HG02571 (cell line): Measurements from ENCODE around the gene PRM1.
A peak's percentile ranks its signal among the peaks of the same experiment; 100 is the strongest.

Experiments used
- ATAC-seq: cut with Tn5 transposase; IDR thresholded peaks from one replicate; pipeline ENCODE4 v1.9.1; 2021; ENCODE audit warnings: mild to moderate bottlenecking, moderate library complexity; ENCODE audit not compliant: unreplicated experiment

Gene PRM1

DNA sequence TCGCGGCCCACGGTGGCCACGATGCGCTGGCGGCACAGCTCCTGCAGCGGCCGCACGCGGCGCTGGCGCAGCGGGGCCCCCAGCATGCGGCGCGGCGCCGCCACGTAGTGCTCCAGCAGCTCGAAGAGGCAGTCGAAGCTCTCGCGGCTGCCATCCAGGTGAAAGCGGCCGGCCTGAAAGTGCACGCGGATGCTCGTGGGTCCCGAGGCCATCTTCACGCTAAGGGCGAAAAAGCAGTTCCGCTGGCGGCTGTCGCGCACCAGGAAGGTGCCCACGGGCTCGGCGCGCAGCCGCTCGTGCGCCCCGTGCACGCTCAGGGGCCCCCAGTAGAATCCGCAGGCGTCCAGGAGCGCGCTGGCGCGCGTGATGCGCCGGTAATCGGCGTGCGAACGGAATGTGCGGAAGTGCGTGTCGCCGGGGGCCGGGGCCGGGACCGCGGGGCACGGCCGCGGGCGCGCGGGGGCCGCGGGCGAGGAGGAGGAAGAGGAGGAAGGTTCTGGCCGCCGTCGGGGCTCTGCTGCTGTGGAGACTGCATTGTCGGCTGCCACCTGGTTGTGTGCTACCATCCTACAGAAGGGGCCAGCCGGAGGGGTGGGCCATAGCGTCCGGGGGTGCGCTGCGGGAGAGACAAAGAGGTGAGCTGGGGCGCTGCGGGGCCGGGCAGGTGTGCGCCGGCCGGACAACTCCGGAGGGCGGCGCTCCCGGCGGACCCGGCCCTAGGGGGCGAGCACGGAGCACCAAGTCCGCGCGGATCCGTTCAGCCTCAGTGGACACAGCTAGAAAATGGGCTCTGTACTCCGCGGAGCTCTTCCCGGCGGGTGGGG is 26.0 kb downstream of the PRM1 start:
- ATAC-seq = peak; percentile 0

DNA sequence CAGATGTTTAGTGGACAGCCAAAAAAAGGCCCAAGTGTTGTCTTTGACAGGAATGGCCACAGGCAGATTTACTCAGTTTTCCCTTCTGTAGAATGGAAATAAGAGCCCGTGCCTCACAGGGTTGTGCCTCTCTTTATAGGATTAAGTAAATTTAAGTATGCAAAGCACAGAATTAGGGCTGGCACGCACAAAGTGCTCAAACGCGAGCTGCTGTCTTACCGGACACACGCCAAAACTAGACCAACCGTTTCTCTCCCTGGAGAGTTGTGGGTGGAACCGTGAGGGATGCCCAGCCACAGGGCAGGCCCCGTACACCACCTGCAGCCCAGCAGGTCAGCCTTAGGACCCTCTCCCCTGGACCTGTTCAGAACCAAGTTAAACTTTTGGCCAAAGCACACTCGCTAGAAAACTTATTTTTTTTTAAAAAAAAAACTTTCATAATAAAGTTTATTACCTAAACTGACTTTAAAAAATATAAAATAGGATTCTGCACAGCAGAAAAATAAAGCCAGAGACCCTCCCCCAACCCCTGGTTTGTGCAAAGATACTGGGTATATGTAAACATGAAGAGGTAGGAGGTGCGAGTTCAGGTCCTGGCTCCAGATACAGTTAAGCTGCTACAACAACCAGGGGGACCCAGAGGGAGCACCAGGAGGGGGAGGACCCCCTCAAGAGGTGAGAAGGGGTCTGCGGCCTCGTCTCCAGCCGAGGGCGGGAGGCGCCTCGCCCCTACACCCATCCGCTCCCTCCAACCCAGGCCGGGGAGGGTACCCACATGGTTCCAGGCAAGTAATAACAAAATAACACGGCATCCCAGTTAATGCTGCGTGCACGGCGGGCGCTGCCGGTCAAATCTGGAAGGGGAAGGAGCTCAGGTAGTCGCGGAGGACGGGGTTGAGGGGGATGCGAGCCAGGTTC is 26.9 kb downstream of the PRM1 start:
- ATAC-seq = no peak

DNA sequence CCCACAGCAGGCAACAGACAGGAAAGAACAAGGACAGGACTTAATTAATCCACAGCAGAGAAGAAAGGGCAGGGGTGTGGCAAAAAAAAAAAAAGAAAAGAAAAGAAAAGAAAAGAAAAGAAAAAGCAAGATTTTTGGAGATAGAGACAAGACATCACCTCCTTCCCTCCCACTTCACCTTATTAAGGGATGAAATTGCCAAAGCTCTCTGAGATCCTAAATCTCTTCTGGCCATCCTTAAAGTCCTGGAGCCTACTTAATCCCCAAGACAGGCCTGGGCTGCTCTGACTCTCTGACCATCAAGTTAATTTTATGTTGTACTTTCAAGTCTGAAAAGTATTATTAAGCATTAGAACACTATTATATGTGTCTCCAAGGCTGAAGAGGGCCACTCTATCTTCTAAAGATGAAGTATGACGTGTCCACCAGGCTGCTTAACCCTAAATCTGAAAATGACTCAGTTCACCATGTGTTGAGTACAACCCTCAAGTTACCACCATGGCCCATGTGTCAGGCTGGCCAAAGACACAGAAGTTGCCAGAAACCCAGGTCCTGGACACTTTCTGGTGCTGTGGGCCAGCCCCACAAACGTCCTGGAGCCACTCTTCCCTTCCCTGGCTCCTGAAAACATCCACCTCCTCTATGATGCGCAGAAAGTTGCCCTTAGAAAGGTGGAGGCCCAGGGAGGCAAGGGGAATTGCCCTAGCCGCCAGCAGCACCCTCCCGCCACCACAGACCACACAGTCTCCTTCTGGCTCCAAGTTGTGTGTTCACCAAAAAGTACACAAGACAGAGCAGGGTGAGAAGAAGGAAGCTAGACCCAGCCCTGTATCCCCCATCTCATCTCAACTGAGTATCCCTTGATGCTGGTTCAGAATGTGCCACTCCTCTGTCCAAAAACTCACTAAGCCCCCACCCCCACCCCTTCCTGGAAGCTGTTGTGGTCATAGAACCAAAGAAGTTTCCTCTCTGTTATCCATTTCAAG is 27.8 kb downstream of the PRM1 start:
- ATAC-seq = no peak

DNA sequence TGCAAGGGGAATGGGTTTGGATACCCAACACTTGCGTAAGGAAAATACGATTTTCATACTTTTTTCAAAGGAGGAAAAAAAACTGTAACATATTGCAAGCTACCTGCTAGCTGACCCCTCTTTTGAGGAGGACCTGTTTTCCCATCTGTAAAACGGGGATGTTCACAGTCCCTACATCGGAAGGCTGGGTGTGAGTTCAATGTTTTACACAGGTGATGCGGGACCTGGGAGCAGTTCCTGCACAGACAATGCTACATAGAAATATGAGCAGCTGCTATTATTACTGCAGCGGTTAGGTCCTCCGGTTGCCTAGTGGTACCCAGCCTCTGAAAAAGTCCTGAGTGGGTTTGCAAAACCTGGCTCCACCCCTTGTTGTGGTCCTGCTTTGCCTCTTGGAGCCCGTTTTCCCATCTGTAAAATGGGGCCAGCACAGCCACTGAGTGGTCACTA is 28.6 kb downstream of the PRM1 start:
- ATAC-seq = no peak

DNA sequence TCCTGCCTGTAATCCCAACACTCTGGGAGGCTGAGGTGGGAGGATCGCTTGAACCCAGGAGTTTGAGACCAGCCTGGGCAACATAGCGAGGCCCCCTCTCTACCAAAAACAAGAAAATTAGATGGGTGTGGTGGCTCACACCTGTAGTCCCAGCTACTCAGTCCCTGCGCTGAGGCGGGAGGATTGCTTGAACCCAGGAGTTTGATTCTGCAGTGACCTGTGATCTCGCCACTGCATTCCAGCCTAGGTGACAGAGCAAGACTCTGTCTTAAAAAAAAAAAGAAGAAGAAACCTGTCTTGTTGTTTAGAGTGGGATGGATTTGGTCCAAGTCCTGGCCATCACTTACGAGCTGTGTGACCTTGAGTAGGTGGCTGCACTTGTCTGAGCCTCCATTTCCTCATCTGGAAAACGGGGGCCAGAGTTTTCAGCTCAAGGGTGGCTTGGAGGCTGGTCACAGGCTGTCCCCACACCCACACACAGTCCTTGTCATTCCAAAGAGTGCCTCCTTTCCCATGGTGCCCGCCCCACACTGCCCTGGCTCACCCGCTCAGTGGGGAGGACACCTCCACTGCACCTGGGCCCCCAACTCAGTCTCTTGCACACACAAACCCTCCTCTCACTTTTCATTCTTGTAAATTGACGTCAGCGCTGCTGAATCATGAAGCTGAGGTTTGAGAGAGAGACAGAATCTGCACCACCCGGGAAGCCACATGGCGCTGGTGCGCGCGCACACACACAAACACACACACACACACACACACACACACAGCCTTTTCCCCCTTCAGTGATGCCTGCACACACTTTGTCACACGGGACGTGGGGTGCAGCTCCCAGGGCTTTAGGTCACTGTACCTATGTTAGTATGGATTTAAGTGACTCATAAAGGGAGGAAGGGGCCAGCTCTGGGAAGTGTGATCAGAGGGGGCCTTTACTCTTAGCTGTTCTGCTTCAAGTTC is 29.3 kb downstream of the PRM1 start:
- ATAC-seq = no peak

DNA sequence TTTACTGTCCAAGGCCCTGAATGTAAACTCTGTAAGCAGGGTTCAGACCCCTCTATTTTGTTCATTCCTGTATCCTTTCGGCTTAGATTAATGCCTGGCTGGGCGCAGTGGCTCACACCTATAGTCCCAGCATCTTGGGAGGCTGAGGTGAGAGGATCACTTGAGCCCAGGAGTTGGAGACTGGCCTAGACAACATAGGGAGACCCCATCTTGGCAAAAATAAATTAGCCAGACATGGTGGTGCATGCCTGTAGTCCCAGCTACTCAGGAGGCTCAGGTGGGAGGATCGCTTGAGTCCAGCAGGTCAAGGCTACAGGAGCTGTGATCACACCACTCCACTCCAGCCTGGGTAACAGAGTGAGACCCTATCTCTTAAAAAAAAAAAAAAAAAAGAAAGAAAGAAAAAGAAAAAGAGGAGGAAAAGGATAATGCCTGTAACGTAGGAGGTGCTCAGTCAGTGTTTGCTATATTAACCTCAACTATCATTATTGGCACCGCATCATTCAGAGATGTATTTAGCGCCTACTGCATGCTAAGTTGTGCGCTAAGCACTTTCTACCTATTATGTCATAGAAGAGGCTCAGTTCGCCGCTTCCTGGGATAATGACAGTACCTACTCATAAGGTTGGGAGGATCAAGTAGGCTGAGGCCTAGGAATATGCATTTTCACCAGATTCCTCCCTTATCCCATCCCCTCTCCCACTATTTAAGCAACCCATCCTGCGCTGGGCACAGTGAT is 30.2 kb downstream of the PRM1 start:
- no peak for ATAC-seq

DNA sequence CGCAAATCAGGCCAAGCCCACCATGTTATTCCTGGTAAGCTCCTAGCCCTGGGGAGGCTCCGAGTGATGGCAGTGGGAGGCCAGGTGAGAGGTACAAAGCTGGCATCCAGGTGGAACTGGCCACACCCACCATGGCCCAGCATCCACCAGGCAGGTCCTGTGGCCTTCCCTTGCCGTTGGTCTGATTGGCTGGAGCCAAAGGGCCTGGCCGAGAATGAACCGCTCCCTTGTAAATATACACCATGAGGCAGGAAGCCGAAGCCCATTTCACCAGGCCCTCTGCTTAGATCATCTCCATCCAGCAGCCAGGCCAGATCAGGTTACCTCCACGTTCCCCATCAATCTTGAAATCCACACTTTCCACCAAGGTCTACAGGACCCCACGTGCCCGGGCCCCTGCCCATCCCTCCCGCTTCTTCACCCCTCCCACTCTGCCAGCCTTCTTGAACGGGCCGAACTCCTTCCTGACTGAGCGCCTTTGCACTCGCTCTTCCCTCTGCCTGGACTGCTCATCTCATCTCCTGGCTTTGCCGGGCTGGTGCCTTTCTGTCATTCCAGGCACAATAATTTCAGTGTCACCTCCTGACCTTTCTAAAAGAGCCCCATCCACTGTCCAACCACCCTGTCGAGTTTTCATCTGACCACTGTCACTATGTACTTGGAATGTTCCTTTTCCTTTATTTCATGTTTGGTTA is 30.9 kb downstream of the PRM1 start:
- ATAC-seq = no peak

DNA sequence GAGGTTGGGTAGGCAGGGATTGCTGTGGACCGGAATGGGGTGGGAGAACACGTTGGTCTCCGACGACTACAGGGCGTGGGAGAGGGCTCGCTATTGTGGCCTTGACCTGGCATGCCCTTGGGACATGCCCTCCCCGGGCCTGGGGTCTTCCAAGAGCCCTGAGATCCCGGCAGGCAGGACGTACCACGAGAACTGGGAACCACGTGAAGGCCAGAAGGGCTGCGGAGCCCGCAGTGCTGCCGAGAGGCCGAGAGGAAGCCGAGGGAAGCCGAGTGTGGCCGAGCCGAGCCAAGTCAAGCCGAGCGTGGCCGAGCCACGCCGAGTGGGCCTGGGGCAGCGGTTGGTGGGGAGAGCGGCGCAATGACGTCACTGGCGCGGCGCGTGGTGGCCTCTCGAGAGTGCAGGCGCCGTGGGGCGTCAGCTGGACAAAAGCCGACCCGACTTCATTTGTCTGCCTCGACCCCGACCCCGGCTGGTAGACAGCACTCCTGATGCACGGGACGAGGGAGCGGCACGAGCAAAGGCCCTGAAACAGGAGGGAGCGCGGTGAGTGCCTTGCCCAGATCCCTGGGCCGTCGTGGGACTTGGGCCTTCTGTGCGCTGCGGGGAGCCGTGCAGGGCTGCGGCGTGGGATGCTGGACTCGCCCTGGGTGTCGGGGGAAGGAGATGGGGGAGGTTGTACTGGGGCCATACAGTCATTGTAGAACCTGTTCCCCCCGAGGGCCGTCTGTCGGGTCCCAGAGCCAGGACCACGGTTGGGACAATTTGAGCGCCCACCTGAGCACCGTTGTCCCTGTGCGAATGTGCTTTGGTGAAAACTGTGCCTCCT is 31.7 kb downstream of the PRM1 start:
- no peak for ATAC-seq

DNA sequence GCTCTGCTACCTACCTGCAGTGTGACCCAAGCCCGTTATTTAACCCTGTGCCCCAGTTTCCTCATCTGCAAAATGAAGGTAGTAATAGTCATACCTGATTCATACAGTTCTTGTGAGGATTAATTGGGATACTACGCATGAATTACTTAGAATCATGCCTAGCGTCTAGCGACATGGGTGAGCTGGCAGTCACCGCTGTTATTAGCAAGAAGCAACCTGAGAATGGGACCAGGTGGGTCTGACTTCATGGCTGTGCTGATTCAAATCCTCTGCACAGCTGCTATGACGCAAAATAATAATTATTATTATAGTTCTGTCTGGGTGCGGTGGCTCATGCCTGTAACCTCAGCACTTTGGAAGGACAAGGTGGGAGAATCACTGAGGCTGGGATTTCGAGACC is 33.0 kb downstream of the PRM1 start:
- no peak for ATAC-seq

DNA sequence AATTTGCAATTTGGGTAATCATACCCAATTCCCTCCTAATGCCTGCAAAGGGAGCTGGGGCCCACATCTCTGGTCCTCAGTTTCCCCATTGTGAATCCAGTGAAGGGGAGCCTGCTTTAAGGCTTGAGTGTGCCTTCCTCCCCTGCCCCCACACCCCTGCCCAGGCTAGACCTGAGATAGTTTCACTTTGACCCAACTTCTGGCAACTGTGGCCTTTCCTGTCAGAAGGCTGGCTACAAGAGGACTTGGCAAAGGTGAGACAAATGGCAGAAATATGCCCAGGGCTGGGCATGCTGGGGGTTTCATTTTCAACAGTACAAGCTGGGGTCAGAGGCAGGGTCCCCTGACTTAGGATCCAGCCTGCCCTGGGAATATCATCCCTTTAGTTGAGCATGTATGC is 35.1 kb downstream of the PRM1 start:
- ATAC-seq = no peak

DNA sequence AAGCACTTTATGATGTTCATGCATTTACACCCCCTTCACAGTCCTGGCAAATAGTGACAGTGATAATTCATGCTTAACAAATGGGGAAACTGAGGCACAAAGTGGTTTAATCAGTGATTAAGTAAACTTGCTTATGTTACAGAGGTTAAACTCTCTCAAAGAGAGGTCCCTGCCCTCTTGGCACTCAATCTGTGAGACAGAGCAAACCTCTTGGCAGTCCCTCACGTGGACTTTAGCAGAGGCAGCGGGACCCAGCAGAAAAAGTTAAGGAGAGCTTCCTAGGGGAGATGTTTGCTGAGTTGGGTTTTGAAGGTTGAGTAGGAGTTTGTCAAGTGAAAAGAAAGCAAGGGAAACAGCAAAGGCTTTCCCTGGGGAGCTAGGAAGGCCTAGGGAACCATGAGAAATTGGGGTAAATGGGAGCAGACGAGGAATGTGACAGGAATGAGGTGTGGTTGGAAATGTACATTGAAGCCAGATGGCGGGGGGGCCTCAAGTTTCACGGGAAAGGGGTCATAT is 35.9 kb downstream of the PRM1 start:
- no peak for ATAC-seq

DNA sequence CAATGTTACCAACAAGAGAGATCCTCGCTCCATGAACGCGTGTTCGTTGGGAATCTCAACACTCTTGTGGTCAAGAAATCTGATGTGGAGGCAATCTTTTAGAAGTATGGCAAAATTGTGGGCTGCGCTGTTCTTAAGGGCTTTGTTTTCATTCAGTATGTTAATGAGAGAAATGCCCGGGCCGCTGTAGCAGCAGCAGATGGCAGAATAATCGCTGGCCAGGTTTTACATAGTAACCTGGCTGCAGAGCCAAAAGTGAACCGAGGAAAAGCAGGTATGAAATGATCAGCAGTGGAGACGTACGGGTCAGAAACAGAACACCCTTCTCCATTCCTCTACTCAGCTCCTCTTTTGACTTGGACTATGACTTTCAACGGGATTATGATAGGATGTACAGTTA is 38.5 kb downstream of the PRM1 start:
- ATAC-seq = no peak

DNA sequence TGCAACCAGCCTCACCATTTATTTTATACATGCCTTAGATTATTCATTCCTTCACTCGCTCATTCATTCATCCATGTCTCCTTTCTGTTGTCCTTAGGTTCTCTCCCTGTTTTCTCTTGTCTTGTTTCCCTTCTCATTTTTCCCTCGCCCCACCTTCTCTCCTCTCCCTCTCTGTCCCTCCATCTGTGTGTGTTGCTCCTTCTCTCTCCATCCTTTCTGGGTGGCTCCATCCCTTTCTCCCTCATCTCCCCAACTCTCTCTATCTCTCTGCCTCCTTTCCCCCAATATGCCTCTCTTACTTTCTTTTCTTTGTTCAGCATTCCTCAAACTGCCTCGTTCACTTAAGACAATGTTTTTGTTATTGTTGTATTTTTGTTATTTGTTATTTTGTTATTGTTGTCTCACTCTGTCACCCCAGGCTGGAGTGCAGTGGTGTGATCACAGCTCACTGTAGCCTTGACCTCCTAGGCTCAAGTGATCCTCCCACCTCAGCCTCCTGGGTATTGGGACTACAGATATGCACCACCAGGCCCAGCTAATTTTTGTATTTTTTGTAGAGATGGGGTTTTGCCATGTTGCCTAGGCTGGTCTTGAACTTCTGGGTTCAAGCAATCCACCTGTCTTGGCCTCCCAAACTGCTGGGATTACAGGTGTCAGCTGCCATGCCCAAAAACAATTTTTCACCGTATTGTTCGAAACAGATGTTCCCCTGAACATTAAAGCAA is 39.5 kb downstream of the PRM1 start:
- ATAC-seq = no peak

DNA sequence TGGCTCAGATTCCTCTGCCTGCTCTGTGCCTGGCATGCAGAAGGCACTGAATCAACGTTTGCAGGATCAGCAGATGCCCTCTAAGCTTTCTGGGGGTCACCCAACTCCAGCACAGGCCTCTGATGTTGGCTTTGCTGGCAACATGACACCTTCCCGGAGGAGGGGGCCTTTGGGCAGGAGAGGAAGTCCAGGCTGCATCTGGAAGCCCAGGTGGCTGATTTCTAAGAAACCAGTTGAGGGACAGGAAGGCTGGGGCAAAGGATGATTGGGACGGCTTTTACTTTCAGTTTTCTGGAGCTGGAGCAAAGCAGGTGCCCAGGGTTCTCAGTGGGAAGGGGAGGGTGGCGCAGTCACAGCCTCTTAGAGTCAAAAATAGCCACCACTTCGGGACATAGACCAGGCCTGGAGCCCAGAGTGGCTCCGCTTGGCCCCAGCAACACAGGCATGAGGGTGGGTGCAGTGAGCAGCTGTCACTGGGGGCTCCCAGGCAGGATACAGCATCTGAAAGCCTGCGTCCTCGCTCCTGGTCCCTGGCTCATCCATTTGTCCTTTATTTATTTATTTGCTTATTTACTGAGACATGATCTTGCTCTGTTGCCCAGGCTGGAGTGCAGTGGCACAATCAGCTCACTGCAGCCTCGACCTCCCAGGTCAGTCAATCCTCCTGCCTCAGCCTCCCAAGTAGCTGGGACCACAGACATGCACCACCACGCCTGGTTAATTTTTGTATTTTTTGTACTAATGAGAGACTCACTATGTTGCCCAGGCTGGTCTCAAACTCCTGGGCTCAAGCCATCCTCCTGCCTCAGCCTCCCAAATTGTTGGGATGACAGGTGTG is 40.3 kb downstream of the PRM1 start:
- ATAC-seq = no peak
